ENCODE results near the gene USF1.

USF1 gene

DNA sequence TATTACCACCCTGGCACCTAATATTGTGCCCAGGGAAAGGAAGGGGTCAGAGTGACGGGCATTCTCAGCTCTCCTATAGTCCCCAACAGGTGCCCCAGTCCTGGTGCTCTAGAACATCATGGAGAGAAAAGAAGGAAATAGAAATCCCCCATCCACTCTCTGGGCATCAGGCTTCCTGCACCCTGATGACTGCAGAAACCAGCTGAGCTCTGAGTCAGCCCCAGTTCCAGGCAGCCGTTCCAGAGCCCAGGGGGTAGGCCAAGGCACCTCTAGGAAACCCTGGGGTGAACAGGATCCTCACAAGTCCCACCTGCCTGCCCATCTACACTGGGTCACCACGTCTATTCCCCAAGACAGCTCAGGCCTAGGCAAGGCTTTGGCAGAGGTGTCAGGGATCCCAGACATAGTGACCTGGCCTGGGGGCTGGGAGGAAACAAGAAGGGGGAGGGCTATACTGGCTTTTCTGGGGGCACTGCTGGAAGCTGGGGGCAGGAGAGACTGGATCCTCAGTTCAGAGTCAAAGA is 42.9 kb upstream of the USF1 start:
- no peak overlapping the region for H2AFZ ChIP-seq (ENCODE audit: low read length)
- H3F3A ChIP-seq (ENCODE audit: low read depth): no peaks in the 10 kb centered on the region
- no peaks in the 10 kb centered on the region for H3K4me1 ChIP-seq (ENCODE audit: insufficient read depth, low read length, poor library complexity, severe bottlenecking)
- H3K79me2 ChIP-seq (ENCODE audit: insufficient read depth, low read length): no peaks in the 10 kb centered on the region
- no peaks in the 10 kb centered on the region for H3K9me3 ChIP-seq (ENCODE audit: insufficient read depth, low read depth, low read length)
- H3K9ac ChIP-seq (ENCODE audit: low read depth, low read length, poor library complexity, severe bottlenecking): no peak overlapping the region
- no peak overlapping the region for H3K4me2 ChIP-seq (ENCODE audit: low read depth, low read length, poor library complexity, severe bottlenecking)
- no peaks in the 10 kb centered on the region for H4K20me1 ChIP-seq (ENCODE audit: insufficient read depth, low read length, poor library complexity, severe bottlenecking)
- no peaks in the 10 kb centered on the region for H3K9me2 ChIP-seq (replicated peaks; ENCODE audit: low read depth, low read length)
- H3K36me3 ChIP-seq (ENCODE audit: insufficient read depth, low read length): no peaks in the 10 kb centered on the region
- no peaks in the 10 kb centered on the region for H3K27me3 ChIP-seq (ENCODE audit: insufficient read depth, low read length, poor library complexity, severe bottlenecking)
- H3K4me3 ChIP-seq (ENCODE audit: low read length, poor library complexity, severe bottlenecking): no peak overlapping the region
- no peak for TF ChIP-seq EZH2phosphoT487 (IDR thresholded peaks at IDR 0.05; ENCODE audit: borderline replicate concordance)
- TF ChIP-seq, protein P1, sequence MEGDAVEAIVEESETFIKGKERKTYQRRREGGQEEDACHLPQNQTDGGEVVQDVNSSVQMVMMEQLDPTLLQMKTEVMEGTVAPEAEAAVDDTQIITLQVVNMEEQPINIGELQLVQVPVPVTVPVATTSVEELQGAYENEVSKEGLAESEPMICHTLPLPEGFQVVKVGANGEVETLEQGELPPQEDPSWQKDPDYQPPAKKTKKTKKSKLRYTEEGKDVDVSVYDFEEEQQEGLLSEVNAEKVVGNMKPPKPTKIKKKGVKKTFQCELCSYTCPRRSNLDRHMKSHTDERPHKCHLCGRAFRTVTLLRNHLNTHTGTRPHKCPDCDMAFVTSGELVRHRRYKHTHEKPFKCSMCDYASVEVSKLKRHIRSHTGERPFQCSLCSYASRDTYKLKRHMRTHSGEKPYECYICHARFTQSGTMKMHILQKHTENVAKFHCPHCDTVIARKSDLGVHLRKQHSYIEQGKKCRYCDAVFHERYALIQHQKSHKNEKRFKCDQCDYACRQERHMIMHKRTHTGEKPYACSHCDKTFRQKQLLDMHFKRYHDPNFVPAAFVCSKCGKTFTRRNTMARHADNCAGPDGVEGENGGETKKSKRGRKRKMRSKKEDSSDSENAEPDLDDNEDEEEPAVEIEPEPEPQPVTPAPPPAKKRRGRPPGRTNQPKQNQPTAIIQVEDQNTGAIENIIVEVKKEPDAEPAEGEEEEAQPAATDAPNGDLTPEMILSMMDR (conservative IDR thresholded peaks at IDR 0.05; ENCODE audit: low read length): no peak

DNA sequence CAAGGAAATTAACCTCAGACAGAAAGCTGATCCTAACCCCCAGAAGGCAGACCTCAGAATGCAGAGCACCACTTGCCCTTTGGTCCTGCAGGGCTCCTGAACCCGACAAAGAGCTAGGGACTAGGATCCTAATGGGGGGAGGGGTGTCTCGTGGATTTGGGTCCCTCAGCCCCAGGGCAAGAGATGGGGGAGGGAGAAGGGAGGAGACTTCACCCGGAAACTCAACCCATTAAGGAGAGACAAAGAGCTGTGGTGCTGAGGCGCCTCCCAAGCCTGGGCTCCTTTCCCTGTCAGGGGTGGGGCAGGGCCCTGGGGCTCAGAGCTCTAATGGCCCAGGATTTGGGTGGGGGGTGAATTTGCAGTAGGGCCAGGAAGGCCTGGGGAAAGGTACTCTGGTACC is 40.7 kb upstream of the USF1 start:
- H3K4me1 ChIP-seq (ENCODE audit: insufficient read depth, low read length, poor library complexity, severe bottlenecking): no peaks in the 10 kb centered on the region
- no peak overlapping the region for H3K4me3 ChIP-seq (ENCODE audit: low read length, poor library complexity, severe bottlenecking)
- H3K79me2 ChIP-seq (ENCODE audit: insufficient read depth, low read length): no peaks in the 10 kb centered on the region
- no peaks in the 10 kb centered on the region for H3K27me3 ChIP-seq (ENCODE audit: insufficient read depth, low read length, poor library complexity, severe bottlenecking)
- H3K9me2 ChIP-seq (replicated peaks; ENCODE audit: low read depth, low read length): no peaks in the 10 kb centered on the region
- no peaks in the 10 kb centered on the region for H4K20me1 ChIP-seq (ENCODE audit: insufficient read depth, low read length, poor library complexity, severe bottlenecking)
- H3K36me3 ChIP-seq (ENCODE audit: insufficient read depth, low read length): no peaks in the 10 kb centered on the region
- H3K4me2 ChIP-seq (ENCODE audit: low read depth, low read length, poor library complexity, severe bottlenecking): no peak overlapping the region
- no peaks in the 10 kb centered on the region for H3F3A ChIP-seq (ENCODE audit: low read depth)
- no peak overlapping the region for H2AFZ ChIP-seq (ENCODE audit: low read length)
- TF ChIP-seq, protein P1 (conservative IDR thresholded peaks at IDR 0.05; ENCODE audit: low read length): no peak
- TF ChIP-seq EZH2phosphoT487 (IDR thresholded peaks at IDR 0.05; ENCODE audit: borderline replicate concordance): no peak
- H3K9ac ChIP-seq (ENCODE audit: low read depth, low read length, poor library complexity, severe bottlenecking): no peak overlapping the region
- no peaks in the 10 kb centered on the region for H3K9me3 ChIP-seq (ENCODE audit: insufficient read depth, low read depth, low read length)

- H3K9ac ChIP-seq (ENCODE audit: low read depth, low read length, poor library complexity, severe bottlenecking): no peak overlapping the region
- H3K4me3 ChIP-seq (ENCODE audit: low read length, poor library complexity, severe bottlenecking): no peak overlapping the region
- TF ChIP-seq, protein P1 (conservative IDR thresholded peaks at IDR 0.05; ENCODE audit: low read length): no peak
- no peak for TF ChIP-seq EZH2phosphoT487 (IDR thresholded peaks at IDR 0.05; ENCODE audit: borderline replicate concordance)
- no peaks in the 10 kb centered on the region for H4K20me1 ChIP-seq (ENCODE audit: insufficient read depth, low read length, poor library complexity, severe bottlenecking)
- no peaks in the 10 kb centered on the region for H3F3A ChIP-seq (ENCODE audit: low read depth)
- H2AFZ ChIP-seq (ENCODE audit: low read length): no peak overlapping the region
- H3K79me2 ChIP-seq (ENCODE audit: insufficient read depth, low read length): no peaks in the 10 kb centered on the region
- H3K9me3 ChIP-seq (ENCODE audit: insufficient read depth, low read depth, low read length): no peaks in the 10 kb centered on the region
- no peaks in the 10 kb centered on the region for H3K9me2 ChIP-seq (replicated peaks; ENCODE audit: low read depth, low read length)
- H3K36me3 ChIP-seq (ENCODE audit: insufficient read depth, low read length): no peaks in the 10 kb centered on the region
- no peaks in the 10 kb centered on the region for H3K4me1 ChIP-seq (ENCODE audit: insufficient read depth, low read length, poor library complexity, severe bottlenecking)
- no peak overlapping the region for H3K4me2 ChIP-seq (ENCODE audit: low read depth, low read length, poor library complexity, severe bottlenecking)
- no peaks in the 10 kb centered on the region for H3K27me3 ChIP-seq (ENCODE audit: insufficient read depth, low read length, poor library complexity, severe bottlenecking)
These were observed 39.4 kb upstream of the USF1 start for GRCh38 chr1:161085165-161085564.

Data from Loucy (cell line).